ENCODE results near the gene USP7. TPM values are rescaled to one million over a fixed set of nuclear protein-coding genes. Genes with fewer than 3 reads are reported as not detected.

Gene USP7
- total RNA-seq, 1 experiment from 2014 or later: 125 TPM

GRCh38 chr16:8936421-8936820 lies 27.3 kb downstream of the USP7 start:
- ChIA-PET POLR2A (interaction anchor here (0.6 kb wide), 1 partner anchor 72 kb away, joined by 3 read pairs; no protein-coding TSS in a partner anchor), CTCF (interaction anchor here (0.5 to 2.2 kb wide), 6 partner anchors 11 to 72 kb away, joined by 3 to 18 read pairs (median 4); partner anchors contain the start of gene CARHSP1)
- ATAC-seq (peak; percentile 90), DNase-seq (ENCODE audit: low read depth, low spot score) (peak; percentile 32)
- no TSS peak for BruUV-seq (replicated peaks)
- in situ Hi-C loops (cut with HindIII; ENCODE audit: low pct_unique_long_range_greater_than_20kb, low sequenced_read_pairs) (no loop called here), intact Hi-C loops (cut with micrococcal nuclease; ENCODE audit: unreplicated experiment) (no loop called here)
- Histone ChIP-seq H3K4me1 (ENCODE audit: control insufficient read depth, insufficient read depth, low read length) (peaks cover 29% of the 10 kb centered on the region), H3K27me3 (ENCODE audit: control insufficient read depth, insufficient read depth, low read length) (no peaks in the 10 kb centered on the region), H3K36me3 (ENCODE audit: control insufficient read depth, insufficient read depth, low read length) (no peaks in the 10 kb centered on the region), H3K27ac (ENCODE audit: low read length) (no peak overlapping the region), H3K4me3 (ENCODE audit: low read depth in 2 of 2, low read length in 2 of 2) (no peak overlapping the region), H3K9me3 (ENCODE audit: control insufficient read depth, insufficient read depth, low read depth, low read length) (no peaks in the 10 kb centered on the region)
- TF ChIP-seq CTCF (IDR thresholded peaks at IDR 0.05) (peak; percentile 79), POLR2AphosphoS5 (IDR thresholded peaks at IDR 0.05; ENCODE audit: low read depth, low read length) (no peak)

GRCh38 chr16:8935989-8936388 lies 27.7 kb downstream of the USP7 start:
- Histone ChIP-seq H3K4me1 (ENCODE audit: control insufficient read depth, insufficient read depth, low read length) (peaks cover 29% of the 10 kb centered on the region), H3K36me3 (ENCODE audit: control insufficient read depth, insufficient read depth, low read length) (no peaks in the 10 kb centered on the region), H3K27ac (ENCODE audit: low read length) (no peak overlapping the region), H3K4me3 (ENCODE audit: low read depth in 2 of 2, low read length in 2 of 2) (no peak overlapping the region), H3K27me3 (ENCODE audit: control insufficient read depth, insufficient read depth, low read length) (no peaks in the 10 kb centered on the region), H3K9me3 (ENCODE audit: control insufficient read depth, insufficient read depth, low read depth, low read length) (no peaks in the 10 kb centered on the region)
- ChIA-PET CTCF (interaction anchor here (0.6 to 2.2 kb wide), 3 partner anchors 13 to 125 kb away, joined by 4 to 18 read pairs (median 4); no protein-coding TSS in a partner anchor), POLR2A (interaction anchor here (0.6 kb wide), 1 partner anchor 72 kb away, joined by 3 read pairs; no protein-coding TSS in a partner anchor)
- in situ Hi-C loops (cut with HindIII; ENCODE audit: low pct_unique_long_range_greater_than_20kb, low sequenced_read_pairs): no loop called here
- peak; percentile 64 for ATAC-seq
- DNase-seq (ENCODE audit: low read depth, low spot score): no peak
- TF ChIP-seq POLR2AphosphoS5 (IDR thresholded peaks at IDR 0.05; ENCODE audit: low read depth, low read length) (no peak), CTCF (IDR thresholded peaks at IDR 0.05) (no peak), REST (IDR thresholded peaks at IDR 0.05; ENCODE audit: insufficient read depth in 1 of 2, low read depth in 2 of 2, low read length in 1 of 2) (no peak), TCF7L2 (IDR thresholded peaks at IDR 0.05; ENCODE audit: low read depth, low read length) (no peak), SIN3A (IDR thresholded peaks at IDR 0.05; ENCODE audit: borderline replicate concordance, insufficient read depth, low read depth, low read length) (no peak)
- BruUV-seq (replicated peaks): no TSS peak
- intact Hi-C loops (cut with micrococcal nuclease; ENCODE audit: unreplicated experiment): no loop called here

Data from Panc1 (cell line).